ENCODE results near the gene FGF18.

DNA sequence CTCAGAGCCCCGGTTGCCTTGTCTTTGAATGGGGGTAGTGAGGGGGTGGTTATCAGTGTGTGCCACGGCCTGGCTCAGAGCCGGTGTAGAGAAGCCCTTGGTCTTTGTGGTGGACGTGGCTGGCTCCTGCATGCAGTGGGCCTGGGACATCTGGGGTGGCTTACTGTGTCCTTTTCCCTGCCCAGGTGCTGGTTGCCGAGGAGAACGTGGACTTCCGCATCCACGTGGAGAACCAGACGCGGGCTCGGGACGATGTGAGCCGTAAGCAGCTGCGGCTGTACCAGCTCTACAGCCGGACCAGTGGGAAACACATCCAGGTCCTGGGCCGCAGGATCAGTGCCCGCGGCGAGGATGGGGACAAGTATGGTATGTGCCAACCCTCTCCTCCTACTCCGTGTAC, 16.5 kb downstream of the FGF18 start:
- TF ChIP-seq, protein P1, sequence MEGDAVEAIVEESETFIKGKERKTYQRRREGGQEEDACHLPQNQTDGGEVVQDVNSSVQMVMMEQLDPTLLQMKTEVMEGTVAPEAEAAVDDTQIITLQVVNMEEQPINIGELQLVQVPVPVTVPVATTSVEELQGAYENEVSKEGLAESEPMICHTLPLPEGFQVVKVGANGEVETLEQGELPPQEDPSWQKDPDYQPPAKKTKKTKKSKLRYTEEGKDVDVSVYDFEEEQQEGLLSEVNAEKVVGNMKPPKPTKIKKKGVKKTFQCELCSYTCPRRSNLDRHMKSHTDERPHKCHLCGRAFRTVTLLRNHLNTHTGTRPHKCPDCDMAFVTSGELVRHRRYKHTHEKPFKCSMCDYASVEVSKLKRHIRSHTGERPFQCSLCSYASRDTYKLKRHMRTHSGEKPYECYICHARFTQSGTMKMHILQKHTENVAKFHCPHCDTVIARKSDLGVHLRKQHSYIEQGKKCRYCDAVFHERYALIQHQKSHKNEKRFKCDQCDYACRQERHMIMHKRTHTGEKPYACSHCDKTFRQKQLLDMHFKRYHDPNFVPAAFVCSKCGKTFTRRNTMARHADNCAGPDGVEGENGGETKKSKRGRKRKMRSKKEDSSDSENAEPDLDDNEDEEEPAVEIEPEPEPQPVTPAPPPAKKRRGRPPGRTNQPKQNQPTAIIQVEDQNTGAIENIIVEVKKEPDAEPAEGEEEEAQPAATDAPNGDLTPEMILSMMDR (IDR thresholded peaks at IDR 0.05): no peak
- TF ChIP-seq POLR2AphosphoS5 (IDR thresholded peaks at IDR 0.05) (no peak), POLR2A (IDR thresholded peaks at IDR 0.05) (no peak), EP300 (IDR thresholded peaks at IDR 0.05) (no peak)

All from upper lobe of left lung (tissue), 4 donors.